ENCODE results near the gene RPRD1B.

GRCh38 chr20:38078084-38078483, 44.5 kb downstream of the RPRD1B start:
- TF ChIP-seq EZH2 (optimal IDR thresholded peaks at IDR 0.05; ENCODE audit: low read depth, low read length) = no peak
- TF ChIP-seq, protein P1, sequence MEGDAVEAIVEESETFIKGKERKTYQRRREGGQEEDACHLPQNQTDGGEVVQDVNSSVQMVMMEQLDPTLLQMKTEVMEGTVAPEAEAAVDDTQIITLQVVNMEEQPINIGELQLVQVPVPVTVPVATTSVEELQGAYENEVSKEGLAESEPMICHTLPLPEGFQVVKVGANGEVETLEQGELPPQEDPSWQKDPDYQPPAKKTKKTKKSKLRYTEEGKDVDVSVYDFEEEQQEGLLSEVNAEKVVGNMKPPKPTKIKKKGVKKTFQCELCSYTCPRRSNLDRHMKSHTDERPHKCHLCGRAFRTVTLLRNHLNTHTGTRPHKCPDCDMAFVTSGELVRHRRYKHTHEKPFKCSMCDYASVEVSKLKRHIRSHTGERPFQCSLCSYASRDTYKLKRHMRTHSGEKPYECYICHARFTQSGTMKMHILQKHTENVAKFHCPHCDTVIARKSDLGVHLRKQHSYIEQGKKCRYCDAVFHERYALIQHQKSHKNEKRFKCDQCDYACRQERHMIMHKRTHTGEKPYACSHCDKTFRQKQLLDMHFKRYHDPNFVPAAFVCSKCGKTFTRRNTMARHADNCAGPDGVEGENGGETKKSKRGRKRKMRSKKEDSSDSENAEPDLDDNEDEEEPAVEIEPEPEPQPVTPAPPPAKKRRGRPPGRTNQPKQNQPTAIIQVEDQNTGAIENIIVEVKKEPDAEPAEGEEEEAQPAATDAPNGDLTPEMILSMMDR (IDR thresholded peaks at IDR 0.05; ENCODE audit: low read length) = no peak
